Vagina (tissue), 2 donors: ENCODE measurements around the gene SETX.

Source experiments
- POLR2A ChIP-seq, 2 donors: fragments of 450-650 bp; IDR thresholded peaks; one replicate each; pipeline ENCODE4 v1.6.1; 2017; ENCODE audit warnings: antibody characterized with exemption in 2 of 2, mild to moderate bottlenecking in 2 of 2, moderate library complexity in 2 of 2
- POLR2AphosphoS5 ChIP-seq, 2 donors: sonication (generic); formaldehyde crosslinking; IDR thresholded peaks; one replicate each; pipeline ENCODE4 v1.9.0; 2017; ENCODE audit warnings: antibody characterized with exemption in 2 of 2, mild to moderate bottlenecking in 2 of 2, low read depth in 1 of 2; ENCODE audit not compliant: insufficient read depth in 1 of 2
- TF ChIP-seq, protein P1 (sequence below), 3 experiments: fragments of 450-650 bp in 2 of 3; fragments of 200-600 bp in 1 of 3; sonication (generic) in 1 of 3; IDR thresholded peaks; one replicate each; pipeline ENCODE4 v1.5.1; 2017 to 2019; ENCODE audit warnings: antibody characterized with exemption in 3 of 3, mild to moderate bottlenecking in 2 of 3, moderate library complexity in 2 of 3

DNA sequence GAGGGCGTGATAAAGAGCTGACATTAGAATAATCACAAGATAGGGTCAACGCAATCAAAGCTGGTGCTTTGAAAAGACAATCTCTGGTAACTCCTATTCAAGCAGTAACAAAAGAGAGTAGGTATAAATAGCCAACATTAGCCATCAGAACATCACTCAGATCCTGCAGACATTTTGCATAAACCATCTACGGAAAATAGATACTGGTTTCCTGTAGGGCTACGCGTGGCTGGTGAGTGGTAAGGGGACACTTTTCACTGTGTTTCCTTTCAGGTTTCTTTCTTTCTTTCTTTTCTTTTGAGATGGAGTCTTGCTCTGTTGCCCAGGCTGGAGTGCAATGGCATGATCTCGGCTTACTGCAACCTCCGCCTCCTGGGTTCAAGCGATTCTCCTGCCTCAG, 29.6 kb upstream of the SETX start:
- TF ChIP-seq, protein P1, sequence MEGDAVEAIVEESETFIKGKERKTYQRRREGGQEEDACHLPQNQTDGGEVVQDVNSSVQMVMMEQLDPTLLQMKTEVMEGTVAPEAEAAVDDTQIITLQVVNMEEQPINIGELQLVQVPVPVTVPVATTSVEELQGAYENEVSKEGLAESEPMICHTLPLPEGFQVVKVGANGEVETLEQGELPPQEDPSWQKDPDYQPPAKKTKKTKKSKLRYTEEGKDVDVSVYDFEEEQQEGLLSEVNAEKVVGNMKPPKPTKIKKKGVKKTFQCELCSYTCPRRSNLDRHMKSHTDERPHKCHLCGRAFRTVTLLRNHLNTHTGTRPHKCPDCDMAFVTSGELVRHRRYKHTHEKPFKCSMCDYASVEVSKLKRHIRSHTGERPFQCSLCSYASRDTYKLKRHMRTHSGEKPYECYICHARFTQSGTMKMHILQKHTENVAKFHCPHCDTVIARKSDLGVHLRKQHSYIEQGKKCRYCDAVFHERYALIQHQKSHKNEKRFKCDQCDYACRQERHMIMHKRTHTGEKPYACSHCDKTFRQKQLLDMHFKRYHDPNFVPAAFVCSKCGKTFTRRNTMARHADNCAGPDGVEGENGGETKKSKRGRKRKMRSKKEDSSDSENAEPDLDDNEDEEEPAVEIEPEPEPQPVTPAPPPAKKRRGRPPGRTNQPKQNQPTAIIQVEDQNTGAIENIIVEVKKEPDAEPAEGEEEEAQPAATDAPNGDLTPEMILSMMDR (IDR thresholded peaks at IDR 0.05), result no peak
- TF ChIP-seq POLR2A (IDR thresholded peaks at IDR 0.05), result no peak
- no peak for TF ChIP-seq POLR2AphosphoS5 (IDR thresholded peaks at IDR 0.05; ENCODE audit: insufficient read depth in 1 of 2, low read depth in 1 of 2)
